CD4-positive, alpha-beta T cell treated with Interleukin-10 for 1 hour (primary cell): ENCODE data around the gene ARHGAP29.

ENCODE experiments used
- DNase-seq: peaks from one replicate; pipeline ENCODE4 v3.0.0-alpha.2; 2020

ARHGAP29 gene, protein sequence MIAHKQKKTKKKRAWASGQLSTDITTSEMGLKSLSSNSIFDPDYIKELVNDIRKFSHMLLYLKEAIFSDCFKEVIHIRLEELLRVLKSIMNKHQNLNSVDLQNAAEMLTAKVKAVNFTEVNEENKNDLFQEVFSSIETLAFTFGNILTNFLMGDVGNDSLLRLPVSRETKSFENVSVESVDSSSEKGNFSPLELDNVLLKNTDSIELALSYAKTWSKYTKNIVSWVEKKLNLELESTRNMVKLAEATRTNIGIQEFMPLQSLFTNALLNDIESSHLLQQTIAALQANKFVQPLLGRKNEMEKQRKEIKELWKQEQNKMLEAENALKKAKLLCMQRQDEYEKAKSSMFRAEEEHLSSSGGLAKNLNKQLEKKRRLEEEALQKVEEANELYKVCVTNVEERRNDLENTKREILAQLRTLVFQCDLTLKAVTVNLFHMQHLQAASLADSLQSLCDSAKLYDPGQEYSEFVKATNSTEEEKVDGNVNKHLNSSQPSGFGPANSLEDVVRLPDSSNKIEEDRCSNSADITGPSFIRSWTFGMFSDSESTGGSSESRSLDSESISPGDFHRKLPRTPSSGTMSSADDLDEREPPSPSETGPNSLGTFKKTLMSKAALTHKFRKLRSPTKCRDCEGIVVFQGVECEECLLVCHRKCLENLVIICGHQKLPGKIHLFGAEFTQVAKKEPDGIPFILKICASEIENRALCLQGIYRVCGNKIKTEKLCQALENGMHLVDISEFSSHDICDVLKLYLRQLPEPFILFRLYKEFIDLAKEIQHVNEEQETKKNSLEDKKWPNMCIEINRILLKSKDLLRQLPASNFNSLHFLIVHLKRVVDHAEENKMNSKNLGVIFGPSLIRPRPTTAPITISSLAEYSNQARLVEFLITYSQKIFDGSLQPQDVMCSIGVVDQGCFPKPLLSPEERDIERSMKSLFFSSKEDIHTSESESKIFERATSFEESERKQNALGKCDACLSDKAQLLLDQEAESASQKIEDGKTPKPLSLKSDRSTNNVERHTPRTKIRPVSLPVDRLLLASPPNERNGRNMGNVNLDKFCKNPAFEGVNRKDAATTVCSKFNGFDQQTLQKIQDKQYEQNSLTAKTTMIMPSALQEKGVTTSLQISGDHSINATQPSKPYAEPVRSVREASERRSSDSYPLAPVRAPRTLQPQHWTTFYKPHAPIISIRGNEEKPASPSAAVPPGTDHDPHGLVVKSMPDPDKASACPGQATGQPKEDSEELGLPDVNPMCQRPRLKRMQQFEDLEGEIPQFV

DNA sequence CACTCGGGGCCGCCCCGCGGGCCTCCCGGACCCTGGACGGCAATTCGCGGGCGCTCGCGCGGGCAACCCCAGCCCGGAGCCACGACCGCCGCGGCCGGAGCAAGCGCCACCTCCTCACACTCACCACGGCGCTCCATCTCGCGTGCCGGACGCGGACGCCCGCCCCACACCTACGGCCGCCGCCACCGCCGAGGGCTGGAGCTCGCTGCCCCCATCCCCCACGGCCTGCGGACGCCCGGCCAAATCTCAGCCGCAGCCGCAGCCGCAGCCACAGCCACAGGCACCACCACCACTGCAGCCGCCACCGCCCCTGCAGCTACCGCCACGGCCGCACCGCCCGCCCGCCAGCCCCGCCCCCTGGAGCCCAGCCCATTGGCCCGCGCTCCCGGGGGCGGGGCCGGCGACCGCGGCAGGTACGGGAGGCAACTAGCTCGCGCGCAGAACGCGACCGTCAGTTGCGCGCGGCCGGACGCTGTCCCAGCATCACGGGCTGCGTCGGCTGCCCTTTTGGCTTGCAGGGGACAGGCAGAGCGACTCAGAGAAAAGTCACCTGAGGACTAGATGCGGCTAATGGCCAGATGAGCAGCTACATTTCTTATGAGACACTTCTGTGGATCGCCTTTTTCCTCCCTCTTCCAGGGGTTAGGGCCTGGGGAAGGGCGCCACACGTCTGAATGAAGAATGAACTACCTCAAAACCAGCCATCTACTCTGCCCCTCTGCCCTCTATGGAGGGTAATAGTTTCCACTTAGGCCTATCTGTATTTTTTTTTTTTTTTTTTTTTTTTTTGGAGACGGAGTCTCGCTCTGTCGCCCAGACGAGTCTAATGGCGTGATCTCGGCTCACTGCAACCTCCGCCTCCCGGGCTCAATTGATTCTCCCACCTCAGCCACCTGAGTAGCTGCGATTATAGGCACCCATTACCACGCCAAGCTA is at the start of gene ARHGAP29:
Gene ARHGAP29, minus strand, starts transcription at position 294 of the 936 bp plus-strand sequence. CDS start 5,973 bp downstream, outside the sequence.
- DNase-seq, result peak; percentile 19

DNA sequence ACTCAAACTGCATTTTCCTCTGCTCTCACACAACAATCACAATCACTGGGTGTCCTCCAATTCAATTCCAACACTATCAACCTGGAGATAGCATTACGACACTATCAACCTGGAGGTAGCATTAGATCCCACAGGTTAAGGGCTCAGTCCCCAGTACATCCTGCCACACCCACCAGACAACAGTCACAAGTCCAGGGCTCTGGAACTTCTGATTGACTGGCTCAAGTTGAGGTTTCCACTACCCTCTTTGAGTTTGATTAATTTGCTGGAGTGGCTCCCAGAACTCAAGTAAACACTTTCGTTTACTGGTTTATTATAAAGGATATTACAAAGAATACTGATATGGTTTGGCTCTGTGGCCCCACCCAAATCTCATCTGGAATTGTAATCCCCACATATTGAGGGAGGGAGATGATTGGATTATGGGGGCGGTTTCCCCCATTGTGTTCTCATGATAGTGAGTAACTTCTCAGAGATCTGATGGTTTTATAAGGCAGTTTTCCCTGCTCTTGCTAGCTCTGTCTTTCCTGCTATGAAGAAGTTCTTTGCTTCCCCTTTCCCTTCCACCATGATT is 49.6 kb upstream of the ARHGAP29 start:
- no peak for DNase-seq

DNA sequence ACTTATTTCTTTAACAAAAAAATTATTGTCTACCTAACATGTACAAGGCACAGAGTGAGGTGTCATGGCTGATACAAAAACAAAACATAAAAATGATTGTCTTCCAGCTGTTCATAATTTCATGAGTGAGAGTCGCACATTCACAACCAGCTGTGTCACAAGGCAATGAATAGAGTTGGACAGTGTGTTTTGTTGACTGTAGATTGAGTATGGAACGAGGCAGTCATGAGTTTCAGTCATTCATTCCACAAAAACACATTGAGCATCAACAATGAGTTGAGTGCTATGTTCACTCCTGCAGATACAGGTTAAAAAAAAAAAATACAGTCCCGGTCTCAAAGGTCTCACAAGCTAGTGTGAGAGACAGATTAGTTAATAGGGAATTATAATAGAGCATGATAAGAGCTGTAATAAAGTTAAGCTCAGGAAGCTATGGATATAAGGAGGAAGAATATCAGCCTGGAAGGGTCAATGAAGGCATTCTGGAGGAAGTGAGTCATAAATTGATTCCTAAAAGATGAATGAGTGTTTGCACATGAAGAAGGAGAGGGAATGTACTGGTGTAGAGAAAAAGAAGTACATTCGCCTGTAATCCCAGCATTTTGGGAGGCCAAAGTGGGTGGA is 47.8 kb upstream of the ARHGAP29 start:
- DNase-seq, result no peak

DNA sequence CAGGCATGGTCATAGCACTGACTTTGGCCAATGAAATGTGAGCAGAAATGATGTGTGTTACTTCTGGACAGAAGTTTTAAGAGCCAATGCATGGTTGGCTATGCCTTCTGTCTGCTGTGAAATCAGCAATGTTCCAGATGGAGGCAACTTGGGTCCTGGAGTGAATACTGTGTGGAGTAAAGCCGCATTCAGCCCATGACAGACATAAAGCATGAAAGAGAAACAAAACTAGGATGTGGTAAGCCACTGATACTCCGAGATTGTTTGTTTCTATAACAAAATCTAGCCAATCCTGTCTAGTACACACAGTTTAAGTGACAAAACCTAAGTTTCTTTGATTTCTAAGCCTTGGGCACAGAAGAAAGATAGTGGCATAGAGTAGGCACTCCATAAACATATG is 47.1 kb upstream of the ARHGAP29 start:
- no peak for DNase-seq

DNA sequence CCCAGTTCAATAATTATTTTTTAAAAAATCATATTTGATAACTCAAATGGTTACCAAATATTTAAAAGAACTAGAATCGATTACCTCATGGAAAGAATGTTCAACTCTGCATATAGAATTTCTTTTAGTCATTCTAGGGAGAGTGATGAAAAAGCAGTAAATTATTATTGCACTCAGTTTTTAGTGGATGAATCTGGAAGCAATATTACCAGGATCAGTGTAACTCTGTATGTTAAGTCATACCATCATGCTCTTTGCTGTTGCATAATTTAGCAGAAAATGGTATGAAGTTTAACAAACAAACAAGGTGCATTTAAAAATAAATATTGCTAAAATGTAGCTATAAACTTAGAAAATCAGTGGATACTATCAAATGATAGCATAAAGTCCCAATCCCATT is 46.1 kb upstream of the ARHGAP29 start:
- no peak for DNase-seq

DNA sequence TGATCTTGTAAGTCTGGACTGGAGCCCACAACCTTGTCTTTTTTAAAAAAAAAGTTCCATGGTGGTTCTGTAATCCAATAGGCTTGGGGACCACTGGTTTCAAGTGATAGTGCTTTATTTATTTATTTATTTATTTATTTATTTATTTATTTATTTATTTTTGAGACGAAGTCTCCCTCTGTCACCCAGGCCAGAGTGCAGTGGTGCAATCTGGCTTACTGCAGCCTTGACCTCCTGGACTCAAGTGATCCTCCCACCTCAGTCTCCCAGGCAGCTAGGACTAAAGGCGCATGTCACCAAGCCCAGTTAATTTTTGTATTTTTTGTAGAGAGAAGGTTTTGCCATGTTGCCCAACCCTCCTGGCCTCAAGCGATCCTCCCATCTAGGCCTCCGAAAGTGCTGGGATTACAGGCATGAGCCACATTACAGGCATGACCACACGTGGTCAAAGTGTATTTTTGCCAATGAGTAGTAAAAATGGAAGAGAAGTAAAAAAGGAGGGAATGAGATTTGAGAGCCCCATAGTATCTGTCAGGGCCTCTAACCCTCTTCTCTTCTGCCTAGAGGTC is 44.8 kb upstream of the ARHGAP29 start:
- DNase-seq, result no peak

DNA sequence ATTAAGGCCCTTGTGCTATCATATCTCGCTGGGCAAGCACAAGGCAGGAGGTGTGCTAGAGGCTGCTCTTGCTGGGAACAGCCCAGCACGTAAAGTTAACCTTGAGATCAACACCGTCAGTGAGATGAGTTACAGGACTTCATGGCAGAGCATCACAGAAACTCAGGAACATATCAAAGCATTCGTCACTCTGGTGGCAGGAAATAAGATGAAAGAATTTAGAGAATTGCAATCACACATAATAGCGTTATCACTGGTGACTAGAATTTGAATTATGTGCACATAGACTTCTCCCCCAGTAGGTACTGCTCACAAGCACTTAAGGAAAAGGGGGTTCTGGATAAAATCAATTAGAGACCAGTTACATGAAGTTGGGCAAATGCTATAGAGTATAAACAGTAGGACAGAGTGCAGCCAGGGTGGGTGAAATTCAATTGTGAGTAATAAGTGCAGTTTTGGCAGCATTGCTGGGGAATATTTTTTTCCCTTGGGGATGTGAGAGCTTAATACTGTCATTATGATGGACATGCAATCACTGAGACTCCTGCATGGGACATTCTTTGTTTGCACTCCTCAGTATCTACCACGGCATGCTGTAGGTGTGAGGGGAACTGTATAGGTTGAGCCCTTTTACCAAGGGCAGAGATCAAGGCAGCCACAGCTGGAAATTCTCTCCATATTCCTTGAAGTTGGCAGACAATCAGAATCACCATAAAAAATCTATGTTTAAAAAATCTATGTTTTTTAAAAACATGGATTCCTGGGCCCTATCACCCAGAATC is 44.2 kb upstream of the ARHGAP29 start:
- no peak for DNase-seq

DNA sequence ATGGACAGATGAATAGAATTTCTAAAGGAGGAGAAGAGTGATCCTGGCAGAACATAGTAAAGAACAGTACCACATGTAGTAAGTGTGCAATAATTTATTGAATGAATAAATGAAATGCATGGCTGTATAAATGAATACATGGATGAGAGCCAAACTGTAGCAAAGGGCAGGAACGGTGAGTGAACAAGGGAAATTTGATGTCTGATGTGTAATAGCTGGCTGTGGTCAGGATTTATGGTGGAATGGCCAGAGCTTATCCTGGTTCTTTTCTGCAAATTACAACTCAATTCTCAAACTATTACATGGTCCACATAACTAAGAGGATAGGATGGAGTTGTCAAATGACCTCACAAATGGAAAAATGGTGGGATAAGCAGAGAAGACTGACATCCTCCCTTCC is 43.2 kb upstream of the ARHGAP29 start:
- DNase-seq, result no peak

DNA sequence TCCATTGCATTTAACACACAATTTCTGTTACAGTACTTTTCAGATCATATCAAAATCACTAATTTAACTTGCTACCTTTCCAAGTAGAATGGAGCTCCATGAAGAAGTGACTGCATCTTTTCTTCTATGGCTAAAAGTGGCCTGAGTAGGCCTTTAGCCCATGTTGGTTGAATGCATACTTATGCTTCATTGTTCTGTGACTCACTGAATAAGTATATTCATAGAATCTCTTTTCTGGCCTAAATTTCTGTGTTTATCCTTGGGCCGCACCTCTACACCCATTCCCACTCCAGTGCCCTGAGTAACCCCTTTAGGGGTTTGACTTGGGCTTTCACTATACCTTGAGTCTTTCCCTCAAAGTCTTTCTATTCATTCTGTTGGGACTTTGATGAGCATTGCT is 42.1 kb upstream of the ARHGAP29 start:
- no peak for DNase-seq

DNA sequence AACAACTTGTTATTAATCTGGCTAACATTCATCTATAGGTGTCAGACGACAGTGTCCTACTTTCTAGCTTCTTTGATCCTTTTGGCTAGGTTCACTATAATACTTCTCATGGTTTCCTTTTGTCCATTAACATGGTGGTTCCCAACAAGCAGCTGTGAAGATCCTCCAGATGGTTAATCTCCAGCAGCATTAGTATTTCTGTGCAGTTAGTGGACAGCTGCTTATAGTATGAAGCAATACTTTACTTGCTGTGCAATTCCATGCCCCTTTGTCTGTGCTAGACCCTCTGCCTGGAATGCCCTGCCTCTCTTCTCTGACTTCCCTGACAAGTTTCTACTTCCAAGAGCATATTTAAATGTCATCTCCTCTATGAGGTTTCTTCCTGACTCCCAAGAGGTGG is 41.7 kb upstream of the ARHGAP29 start:
- DNase-seq, result no peak

DNA sequence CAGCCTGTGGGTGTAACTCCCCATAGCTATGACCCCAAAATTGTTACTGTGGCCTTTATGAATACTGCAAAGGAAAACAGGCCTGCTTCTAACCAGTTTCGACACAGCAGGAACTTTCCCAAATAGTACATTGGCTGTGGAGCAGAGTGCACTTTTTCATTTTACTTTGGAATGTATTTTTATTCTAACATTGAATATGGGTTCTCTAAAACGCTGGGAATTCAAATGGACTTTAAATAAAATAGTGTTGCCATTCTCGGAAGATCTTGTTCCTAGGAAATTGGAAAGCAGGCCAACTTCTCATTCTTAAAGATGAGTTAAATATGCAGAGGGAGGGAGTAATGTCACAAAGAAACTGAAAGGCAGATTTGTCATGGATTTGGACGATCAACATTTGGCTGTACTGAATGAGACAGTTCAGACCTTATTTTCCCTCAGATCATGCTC is 39.6 kb upstream of the ARHGAP29 start:
- DNase-seq, result no peak

DNA sequence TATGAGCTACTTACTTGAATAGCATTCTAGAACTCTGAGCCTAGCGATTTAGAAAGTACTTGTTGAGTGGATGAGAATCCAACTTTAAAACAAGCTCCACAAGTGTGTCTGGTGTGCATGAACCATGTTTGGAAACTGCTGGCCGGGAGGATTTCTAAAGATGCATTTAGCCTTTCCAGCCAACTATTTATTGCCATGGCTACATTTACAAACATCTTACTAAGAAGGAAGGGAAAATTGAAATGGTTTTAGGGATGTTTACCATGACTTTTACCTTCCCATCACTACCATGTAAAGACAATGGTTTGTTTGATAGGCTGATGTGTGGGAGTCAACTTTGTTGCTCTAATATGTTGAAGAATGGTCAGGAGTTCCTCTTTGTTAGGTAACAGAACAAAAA is 37.7 kb upstream of the ARHGAP29 start:
- DNase-seq, result no peak

DNA sequence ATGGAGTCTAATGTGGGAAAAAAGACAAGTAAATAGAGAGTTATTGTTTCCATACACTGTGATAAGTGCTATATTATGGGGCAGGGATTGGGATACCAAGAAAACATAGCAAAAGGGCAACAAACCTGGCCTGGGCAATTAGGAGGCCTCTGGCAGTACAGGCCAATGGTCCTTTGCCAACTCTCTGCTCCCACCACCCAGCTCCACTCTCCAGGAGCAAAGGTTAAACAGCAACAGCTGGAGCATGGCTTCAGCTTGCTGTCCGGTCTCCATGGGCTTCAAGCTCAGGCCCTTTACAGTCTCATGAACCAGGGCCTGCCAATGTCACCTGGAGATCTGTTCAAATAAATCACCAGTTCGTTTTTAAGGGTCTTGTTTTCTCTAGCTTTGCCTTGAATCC is 37.2 kb upstream of the ARHGAP29 start:
- DNase-seq, result no peak

DNA sequence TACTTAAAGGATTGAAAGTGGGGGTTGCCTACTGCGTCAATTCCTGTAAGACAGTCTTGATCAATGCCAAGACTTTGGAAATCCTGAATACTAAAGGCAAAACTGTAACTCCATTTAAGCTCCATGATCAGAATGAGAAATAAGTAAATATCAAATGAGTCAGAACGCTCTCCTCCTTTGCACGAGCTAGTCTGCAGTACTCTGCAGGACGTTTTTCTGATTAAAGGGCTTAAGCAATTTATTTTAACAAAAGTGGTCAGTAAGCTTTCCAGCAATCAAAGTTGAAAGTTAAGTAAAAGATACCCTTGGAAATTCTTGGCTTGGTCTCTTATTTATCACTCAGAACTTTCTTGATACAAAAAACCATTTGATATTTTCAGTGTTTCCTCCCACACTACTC is 35.7 kb upstream of the ARHGAP29 start:
- DNase-seq, result no peak

DNA sequence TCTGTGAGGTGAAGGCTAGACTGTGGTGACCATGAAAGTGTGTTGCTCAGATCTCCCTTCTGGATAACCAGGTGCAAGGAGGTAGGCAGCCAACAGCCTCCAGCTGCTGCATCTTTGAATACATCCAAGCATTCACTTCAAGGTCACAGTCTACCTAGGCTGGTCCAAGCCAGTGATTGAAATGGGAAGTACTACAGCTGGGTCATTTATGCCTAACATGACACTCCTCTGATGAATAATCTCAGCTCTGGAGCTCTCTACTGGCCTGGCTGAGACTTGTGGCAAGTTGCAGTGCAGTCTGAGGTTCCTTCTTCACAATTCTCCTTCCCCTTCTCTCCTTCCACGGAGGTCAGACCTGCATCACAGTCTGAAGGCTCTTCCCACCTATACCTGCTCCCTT is 35.0 kb upstream of the ARHGAP29 start:
- DNase-seq, result no peak

DNA sequence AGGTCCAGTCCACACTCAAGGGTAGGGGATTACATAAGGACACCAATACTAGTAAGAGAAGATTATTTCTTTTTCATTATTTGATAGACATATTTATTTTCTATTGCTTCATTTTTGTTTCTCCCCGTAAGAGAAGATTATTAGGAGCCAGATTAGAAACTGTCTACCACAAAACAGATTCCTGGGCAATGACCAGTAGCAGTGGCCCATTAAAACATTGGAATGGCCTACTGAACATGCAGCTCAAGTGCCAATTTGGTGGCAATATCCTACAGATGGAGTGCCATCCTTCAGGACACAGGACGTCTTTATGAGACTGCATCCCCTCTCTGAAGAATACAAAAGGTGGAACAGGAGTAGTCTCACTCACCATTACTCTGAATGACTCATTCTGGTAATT is 34.0 kb upstream of the ARHGAP29 start:
- no peak for DNase-seq

DNA sequence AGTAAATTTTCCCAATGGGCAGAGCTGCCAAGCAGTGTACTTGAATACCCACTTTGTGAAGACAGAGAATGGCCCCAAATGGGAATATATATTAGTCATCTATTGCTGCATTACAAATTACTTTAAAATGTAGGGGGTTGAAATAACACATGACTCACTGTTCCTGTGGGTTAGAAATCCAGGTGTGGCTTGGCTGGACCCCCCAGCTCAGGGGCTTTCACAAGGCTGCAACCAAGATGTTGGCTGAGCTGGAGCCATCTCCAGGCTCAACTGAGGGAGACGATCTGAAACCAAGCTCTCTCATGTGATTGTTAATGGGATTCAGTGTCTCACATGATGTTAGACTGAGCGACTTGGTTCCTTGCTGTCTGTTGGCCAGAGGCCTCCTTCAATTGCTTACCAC is 33.4 kb upstream of the ARHGAP29 start:
- no peak for DNase-seq

DNA sequence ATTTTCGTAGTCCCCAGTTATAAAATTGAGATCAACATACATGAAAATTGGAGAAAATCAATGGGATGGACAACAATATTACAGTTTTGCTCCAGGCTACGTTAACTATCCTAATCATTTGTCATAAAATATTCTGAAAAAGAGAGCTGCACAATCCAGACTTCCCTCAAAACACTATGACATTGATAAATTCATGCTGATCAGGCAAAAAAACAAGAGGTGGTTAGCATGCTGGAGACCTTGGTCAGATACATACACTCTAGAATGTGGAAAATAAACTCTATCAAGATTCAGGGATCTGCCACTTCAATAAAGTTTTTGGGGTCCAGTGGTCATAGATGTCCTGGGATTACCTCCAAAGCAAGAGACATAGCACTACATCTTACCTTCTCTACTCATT is 32.5 kb upstream of the ARHGAP29 start:
- DNase-seq, result no peak

DNA sequence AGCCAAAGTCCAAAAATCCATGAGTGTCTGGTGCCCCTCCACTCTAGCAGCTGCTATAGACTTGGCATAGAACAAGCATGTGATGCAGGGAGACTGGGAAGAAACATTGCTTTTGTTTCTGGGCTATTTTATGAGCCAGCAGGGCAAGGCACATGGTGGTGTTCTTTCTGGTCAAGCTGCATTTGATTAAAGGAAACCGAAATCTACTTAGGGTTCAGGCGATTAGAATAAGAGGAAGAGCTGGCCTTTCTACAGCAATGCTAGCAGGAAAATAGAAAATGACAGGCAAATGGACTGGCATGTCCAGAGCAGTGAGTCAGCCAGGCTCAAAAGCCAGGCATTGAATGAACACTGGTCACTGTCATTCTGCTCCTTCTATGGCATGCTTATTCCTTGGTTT is 28.5 kb upstream of the ARHGAP29 start:
- DNase-seq, result no peak

DNA sequence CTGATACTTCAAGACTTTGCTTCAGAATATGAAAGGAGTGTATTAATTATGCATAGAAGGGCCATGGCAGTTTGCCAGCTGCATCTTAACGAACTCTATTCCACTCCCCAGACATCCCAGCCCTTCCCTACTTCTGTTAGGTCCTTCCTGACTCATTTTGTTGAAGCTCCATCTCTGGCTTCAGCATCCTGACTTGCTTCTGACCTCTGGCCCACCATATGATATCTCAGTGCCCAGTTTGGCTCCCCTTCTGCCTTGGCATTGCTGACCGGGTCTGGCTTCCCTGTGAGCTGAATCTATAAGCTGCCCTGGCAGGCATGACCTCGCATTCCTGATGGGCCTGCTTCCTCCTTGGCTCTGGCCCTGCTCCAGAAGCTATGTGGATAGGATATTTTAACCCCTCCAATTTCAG is 27.6 kb upstream of the ARHGAP29 start:
- no peak for DNase-seq
